Inferior parietal cortex (tissue), 1 donor: ENCODE data around the gene MYO9B.
"Not testable (repeated sequence)": the region's sequence is repeated elsewhere in the genome, so short reads cannot be mapped to it uniquely, and the experiment has no call there.

Experiments
- DNase-seq: peaks from one replicate; pipeline ENCODE4 v3.0.0-alpha.2; 2016; ENCODE audit errors: extremely low spot score

Gene MYO9B

GRCh38 chr19:17091758-17092333 lies 16.3 kb downstream of the MYO9B start:
- no peak for DNase-seq

- no peak for DNase-seq
Observed at GRCh38 chr19:17092696-17093095, 17.1 kb downstream of the MYO9B start.

- not testable (repeated sequence) for DNase-seq
Observed at GRCh38 chr19:17094694-17095093, 19.1 kb downstream of the MYO9B start.

- no peak for DNase-seq
Observed at GRCh38 chr19:17095141-17095919, 19.8 kb downstream of the MYO9B start.

- DNase-seq, result no peak
Observed at GRCh38 chr19:17097593-17098126, 22.1 kb downstream of the MYO9B start.

- DNase-seq, result no peak
Observed at GRCh38 chr19:17098326-17098725, 22.7 kb downstream of the MYO9B start.

- DNase-seq, result no peak
Observed at GRCh38 chr19:17101686-17102628, 26.4 kb downstream of the MYO9B start.

GRCh38 chr19:17103177-17103576 lies 27.6 kb downstream of the MYO9B start:
- no peak for DNase-seq

- DNase-seq, result no peak
Observed at GRCh38 chr19:17104679-17105078, 29.1 kb downstream of the MYO9B start.

- DNase-seq, result no peak
Observed at GRCh38 chr19:17105556-17105955, 30.0 kb downstream of the MYO9B start.

GRCh38 chr19:17106964-17107363 lies 31.4 kb downstream of the MYO9B start:
- not testable (repeated sequence) for DNase-seq

- peak; percentile 38 for DNase-seq
Observed at GRCh38 chr19:17107546-17108452, 32.2 kb downstream of the MYO9B start.

- DNase-seq, result no peak
Observed at GRCh38 chr19:17108453-17108784, 32.8 kb downstream of the MYO9B start.

GRCh38 chr19:17109300-17109699 lies 33.7 kb downstream of the MYO9B start:
- no peak for DNase-seq

GRCh38 chr19:17109962-17110598 lies 34.5 kb downstream of the MYO9B start:
- DNase-seq, result no peak

- no peak for DNase-seq
Observed at GRCh38 chr19:17110599-17110966, 35.0 kb downstream of the MYO9B start.

- no peak for DNase-seq
Observed at GRCh38 chr19:17111766-17112165, 36.2 kb downstream of the MYO9B start.

GRCh38 chr19:17112271-17112670 lies 36.7 kb downstream of the MYO9B start:
- no peak for DNase-seq

GRCh38 chr19:17112700-17113099 lies 37.1 kb downstream of the MYO9B start:
- no peak for DNase-seq

- no peak for DNase-seq
Observed at GRCh38 chr19:17113127-17113785, 37.7 kb downstream of the MYO9B start.
